ENCODE results near the gene THSD4.

THSD4 gene

GRCh38 chr15:71603379-71603778, 488.1 kb downstream of the THSD4 start:
- no peak for DNase-seq

- no peak for DNase-seq
Observed at GRCh38 chr15:71607383-71607782, 492.1 kb downstream of the THSD4 start.

- DNase-seq = no peak
Observed at GRCh38 chr15:71610728-71611552, 495.7 kb downstream of the THSD4 start.

- no peak for DNase-seq
Observed at GRCh38 chr15:71611553-71612396, 496.5 kb downstream of the THSD4 start.

GRCh38 chr15:71612397-71612722, 497.1 kb downstream of the THSD4 start:
- no peak for DNase-seq

- no peak for DNase-seq
Observed at GRCh38 chr15:71612869-71613268, 497.6 kb downstream of the THSD4 start.

GRCh38 chr15:71623111-71623510, 507.8 kb downstream of the THSD4 start:
- no peak for DNase-seq

GRCh38 chr15:71626596-71627088, 511.4 kb downstream of the THSD4 start:
- DNase-seq = no peak

GRCh38 chr15:71627188-71627587, 511.9 kb downstream of the THSD4 start:
- no peak for DNase-seq

- DNase-seq = no peak
Observed at GRCh38 chr15:71627604-71628003, 512.3 kb downstream of the THSD4 start.

GRCh38 chr15:71628988-71629770, 513.9 kb downstream of the THSD4 start:
- DNase-seq = no peak

GRCh38 chr15:71629781-71630474, 514.7 kb downstream of the THSD4 start:
- no peak for DNase-seq

GRCh38 chr15:71630475-71630809, 515.2 kb downstream of the THSD4 start:
- no peak for DNase-seq

GRCh38 chr15:71632576-71633195, 517.4 kb downstream of the THSD4 start:
- no peak for DNase-seq

- no peak for DNase-seq
Observed at GRCh38 chr15:71634820-71635560, 519.7 kb downstream of the THSD4 start.

GRCh38 chr15:71635735-71636134, 520.5 kb downstream of the THSD4 start:
- DNase-seq = no peak

- DNase-seq = no peak
Observed at GRCh38 chr15:71638876-71639275, 523.6 kb downstream of the THSD4 start.

- DNase-seq = no peak
Observed at GRCh38 chr15:71639471-71639870, 524.2 kb downstream of the THSD4 start.

- DNase-seq = no peak
Observed at GRCh38 chr15:71643918-71644317, 528.6 kb downstream of the THSD4 start.

GRCh38 chr15:71646767-71647486, 531.7 kb downstream of the THSD4 start:
- DNase-seq = no peak

- no peak for DNase-seq
Observed at GRCh38 chr15:71647487-71647808, 532.2 kb downstream of the THSD4 start.
